Mesodermal cell (in vitro differentiated cells): ENCODE measurements around the gene PDE4A.

Experiments used
- H3K27ac ChIP-seq: 2 replicates; pipeline ENCODE4 v1.7.0; 2013; ENCODE audit warnings: mild to moderate bottlenecking, low read depth, low read length, moderate library complexity; ENCODE audit not compliant: severe bottlenecking
- H3K36me3 ChIP-seq: 2 replicates; pipeline ENCODE4 v1.7.1; 2013; ENCODE audit warnings: mild to moderate bottlenecking, low read length, moderate library complexity; ENCODE audit not compliant: control insufficient read depth, insufficient read depth
- H3K4me1 ChIP-seq: one replicate; pipeline ENCODE4 v1.7.1; 2013; ENCODE audit warnings: mild to moderate bottlenecking, low read length; ENCODE audit not compliant: insufficient read depth, control insufficient read depth, poor library complexity, severe bottlenecking
- H3K4me3 ChIP-seq: 2 replicates; pipeline ENCODE4 v1.7.0; 2013; ENCODE audit warnings: low read length, control low read depth, mild to moderate bottlenecking; ENCODE audit not compliant: insufficient read depth, poor library complexity, severe bottlenecking; ENCODE audit errors: extremely low read depth
- H3K9me3 ChIP-seq: 2 replicates; pipeline ENCODE4 v1.7.1; 2013; ENCODE audit warnings: mild to moderate bottlenecking, low read length, moderate library complexity; ENCODE audit not compliant: control insufficient read depth
- WGBS, 2 experiments: methylation state at CpG; one replicate each; pipeline ENCODE4 v1.1.5; 2013; ENCODE audit warnings: missing lambda C conversion rate in 2 of 2; ENCODE audit not compliant: insufficient coverage in 2 of 2; 5-methylcytosine and 5-hydroxymethylcytosine counted together

Gene PDE4A

DNA sequence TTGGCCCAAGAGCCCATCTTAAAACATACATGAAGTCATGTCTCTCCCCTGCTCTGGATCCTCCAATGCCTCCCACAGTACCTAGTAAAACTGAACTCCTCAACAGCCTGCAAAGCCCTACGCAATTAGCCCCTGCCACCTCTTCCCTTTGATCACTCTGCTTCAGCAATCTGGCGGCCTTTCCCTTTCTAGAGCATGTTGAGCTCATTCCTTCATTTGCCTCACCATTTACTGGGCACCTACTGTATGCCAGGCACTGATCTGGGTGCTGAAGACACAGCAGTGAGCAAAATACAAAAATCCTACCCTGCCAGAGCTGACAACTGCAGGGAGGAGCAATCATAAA lies 79.9 kb downstream of the PDE4A start:
- no peak overlapping the region for H3K27ac ChIP-seq
- H3K4me1 ChIP-seq: no peaks in the 10 kb centered on the region
- no peak overlapping the region for H3K4me3 ChIP-seq
- no peaks in the 10 kb centered on the region for H3K9me3 ChIP-seq
- 76 to 92% methylated on average over 2 of the region's 2 CpGs for WGBS, 2 experiments
- peaks cover 54% of the 10 kb centered on the region for H3K36me3 ChIP-seq

GRCh38 chr19:10501971-10502523 lies 81.7 kb downstream of the PDE4A start:
- WGBS, 2 experiments: 6 to 7% methylated on average over 28 to 35 of the region's 35 CpGs
- peak overlapping the region; percentile 67 for H3K4me3 ChIP-seq
- H3K4me1 ChIP-seq: no peaks in the 10 kb centered on the region
- peak overlapping the region; percentile 91 for H3K27ac ChIP-seq
- H3K36me3 ChIP-seq: peaks cover 35% of the 10 kb centered on the region
- no peaks in the 10 kb centered on the region for H3K9me3 ChIP-seq

GRCh38 chr19:10502524-10503001 lies 82.2 kb downstream of the PDE4A start:
- Histone ChIP-seq H3K27ac (peak overlapping the region; percentile 91), H3K4me1 (no peaks in the 10 kb centered on the region), H3K9me3 (no peaks in the 10 kb centered on the region), H3K36me3 (peaks cover 30% of the 10 kb centered on the region), H3K4me3 (peak overlapping the region; percentile 67)
- 0% methylated on average over 44 to 52 of the region's 65 CpGs for WGBS, 2 experiments

DNA sequence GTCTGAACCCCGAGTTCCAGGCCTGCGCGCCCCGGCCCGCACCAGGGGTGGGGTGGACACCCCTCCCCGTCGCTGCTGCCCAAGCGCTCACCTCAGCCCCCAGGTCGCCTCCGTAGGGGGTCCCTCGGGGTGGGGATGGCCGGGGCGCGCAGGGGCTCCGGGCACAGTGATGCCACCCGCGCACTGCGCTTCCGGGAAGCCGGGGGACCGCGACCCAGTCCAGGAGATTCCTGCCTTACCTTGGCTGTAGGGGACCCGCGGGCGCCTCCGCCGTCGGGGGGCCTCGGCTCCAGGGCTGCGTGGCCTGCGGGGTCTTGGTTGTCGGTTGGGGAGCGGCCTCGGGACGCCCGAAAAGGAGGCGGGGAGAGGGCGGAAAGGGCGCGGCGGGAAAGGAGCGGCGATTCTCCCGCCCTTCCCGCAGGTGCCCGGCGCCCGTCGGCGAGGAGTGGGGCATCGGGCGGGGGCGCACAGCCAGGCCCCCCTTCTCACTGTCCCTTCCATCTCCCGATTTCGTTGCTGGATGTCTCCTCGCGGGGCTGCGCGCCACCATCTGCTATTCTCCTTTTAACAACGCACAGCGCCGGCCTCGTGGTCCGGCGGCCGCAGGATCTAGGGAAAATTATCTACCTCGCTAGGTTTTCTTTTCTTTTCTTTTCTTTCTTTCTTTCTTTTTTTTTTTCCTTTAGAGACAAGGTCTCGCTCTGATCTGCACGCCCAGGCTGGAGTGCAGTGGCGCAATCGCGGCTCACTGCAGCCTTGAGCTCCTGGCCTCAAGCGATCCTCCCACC lies 82.9 kb downstream of the PDE4A start, which contains the start of gene KEAP1:
KEAP1 (minus strand) TSS at position 355 of the 788 bp plus-strand sequence. CDS start 3,323 bp downstream, outside the sequence.
- Histone ChIP-seq H3K36me3 (peaks cover 24% of the 10 kb centered on the region), H3K4me3 (peak within 1 kb of the TSS; percentile 67), H3K9me3 (no peaks in the 10 kb centered on the region), H3K27ac (peak within 1 kb of the TSS; percentile 91), H3K4me1 (no peaks in the 10 kb centered on the region)
- 7 to 12% methylated on average over 51 to 55 of the region's 73 CpGs for WGBS, 2 experiments

DNA sequence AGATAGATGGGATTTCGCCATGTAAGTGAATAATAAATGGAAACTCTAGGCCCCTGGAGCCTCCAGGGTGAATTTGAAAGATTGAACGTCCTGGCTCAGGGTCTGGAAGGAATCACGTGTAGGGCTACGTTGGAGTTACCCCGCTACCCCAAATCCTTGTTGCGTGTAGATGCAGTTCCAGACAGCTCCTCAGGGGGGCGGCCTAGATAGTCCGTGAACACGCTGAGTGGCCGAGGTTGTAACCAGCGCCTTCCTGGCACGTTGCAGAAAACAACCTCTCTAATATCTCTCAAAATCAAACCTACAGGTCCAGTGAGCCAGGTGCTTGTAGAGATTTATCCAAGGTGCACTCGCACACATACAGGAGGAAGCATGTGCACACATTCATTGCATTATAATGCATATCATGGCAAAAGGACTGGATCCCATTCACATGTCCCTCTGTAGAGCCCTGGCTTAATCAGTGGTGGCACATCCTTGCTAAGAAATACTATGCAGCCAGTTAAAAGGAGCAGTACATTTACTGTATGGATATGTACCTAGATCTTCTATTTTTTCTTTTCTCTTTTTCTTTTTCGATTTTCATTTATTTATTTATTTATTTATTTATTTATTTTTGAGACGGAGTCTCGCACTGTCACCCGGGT lies 85.4 kb downstream of the PDE4A start:
- WGBS, 2 experiments: 20 to 22% methylated on average over 13 to 14 of the region's 17 CpGs
- Histone ChIP-seq H3K4me3 (no peak overlapping the region), H3K36me3 (peaks cover 3% of the 10 kb centered on the region), H3K4me1 (no peaks in the 10 kb centered on the region), H3K9me3 (no peaks in the 10 kb centered on the region), H3K27ac (no peak overlapping the region)

DNA sequence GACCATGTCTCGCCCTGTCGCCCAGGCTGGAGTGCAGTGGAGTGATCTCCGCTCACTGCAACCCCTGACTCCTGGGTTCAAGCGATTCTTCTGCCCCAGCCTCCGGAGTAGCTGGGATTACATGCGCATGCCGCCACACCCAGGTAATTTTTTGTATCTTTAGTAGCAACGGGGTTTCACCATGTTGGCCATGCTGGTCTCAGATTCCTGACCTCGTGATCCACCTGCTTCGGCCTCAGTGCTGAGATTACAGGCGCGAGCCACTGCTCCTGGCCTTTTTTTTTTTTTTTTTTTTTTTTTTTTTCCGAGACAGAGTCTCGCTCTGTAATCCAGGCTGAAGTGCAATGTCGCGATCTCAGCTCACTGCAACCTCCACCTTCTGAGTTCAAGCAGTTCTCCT lies 87.7 kb downstream of the PDE4A start:
- Histone ChIP-seq H3K4me3 (no peak overlapping the region), H3K9me3 (no peaks in the 10 kb centered on the region), H3K27ac (no peak overlapping the region), H3K4me1 (no peaks in the 10 kb centered on the region), H3K36me3 (peaks cover 2% of the 10 kb centered on the region)
- 91 to 93% methylated on average over 14 to 15 of the region's 16 CpGs for WGBS, 2 experiments

DNA sequence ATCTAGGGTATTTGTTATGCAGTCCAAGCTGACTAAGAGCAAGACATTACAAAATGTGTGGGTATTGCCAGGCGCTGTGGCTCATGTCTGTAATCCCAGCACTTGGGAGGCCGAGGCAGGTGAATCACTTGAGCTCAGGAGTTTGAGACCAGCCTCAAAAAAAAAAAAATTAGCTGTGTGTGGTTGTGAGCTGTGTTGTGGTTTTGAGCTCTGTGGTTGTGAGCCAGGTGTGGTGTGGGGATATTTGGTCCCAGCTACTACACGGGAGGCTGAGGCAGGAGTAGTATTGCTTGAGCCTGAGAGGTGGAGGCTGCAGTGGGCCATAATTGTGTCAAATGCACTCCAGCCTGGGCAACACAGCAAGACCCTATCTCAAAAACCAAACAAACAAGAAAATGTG lies 88.4 kb downstream of the PDE4A start:
- no peak overlapping the region for H3K4me3 ChIP-seq
- no peak overlapping the region for H3K27ac ChIP-seq
- 81 to 100% methylated on average over 2 to 3 of the region's 3 CpGs for WGBS, 2 experiments
- peaks cover 3% of the 10 kb centered on the region for H3K36me3 ChIP-seq
- no peaks in the 10 kb centered on the region for H3K4me1 ChIP-seq
- H3K9me3 ChIP-seq: no peaks in the 10 kb centered on the region

DNA sequence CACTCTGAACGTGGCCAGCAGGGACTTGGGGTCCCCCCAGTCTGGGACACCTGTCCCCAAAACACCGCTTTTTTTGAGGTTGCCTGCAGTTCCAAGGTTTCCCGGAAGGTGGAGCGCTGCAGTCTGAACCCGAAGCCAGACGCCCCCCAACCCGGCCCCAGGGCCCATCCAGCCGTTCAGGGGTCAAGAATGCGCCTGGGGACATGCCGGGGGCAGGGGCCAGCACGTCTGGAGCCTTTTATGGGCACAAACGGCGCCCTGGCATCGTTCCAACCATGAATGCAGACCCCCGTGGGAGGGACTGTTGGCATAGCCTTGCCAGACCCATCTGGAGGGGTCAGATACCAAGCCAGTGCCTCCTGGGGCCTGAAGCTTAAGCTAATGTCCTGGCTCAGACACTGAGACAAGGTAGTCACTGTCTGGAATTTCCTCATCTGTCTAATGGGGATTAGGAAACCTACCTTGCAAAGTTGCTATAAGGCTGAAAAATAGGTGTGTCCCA lies 90.0 kb downstream of the PDE4A start:
- no peaks in the 10 kb centered on the region for H3K9me3 ChIP-seq
- no peak overlapping the region for H3K27ac ChIP-seq
- no peak overlapping the region for H3K4me3 ChIP-seq
- 14 to 23% methylated on average over 15 of the region's 15 CpGs for WGBS, 2 experiments
- H3K4me1 ChIP-seq: no peaks in the 10 kb centered on the region
- H3K36me3 ChIP-seq: peaks cover 3% of the 10 kb centered on the region

- peaks cover 7% of the 10 kb centered on the region for H3K4me1 ChIP-seq
- H3K36me3 ChIP-seq: peaks cover 3% of the 10 kb centered on the region
- no peak overlapping the region for H3K4me3 ChIP-seq
- 81 to 88% methylated on average over 7 of the region's 7 CpGs for WGBS, 2 experiments
- H3K9me3 ChIP-seq: no peaks in the 10 kb centered on the region
- no peak overlapping the region for H3K27ac ChIP-seq
Observed at GRCh38 chr19:10513223-10513622, 92.9 kb downstream of the PDE4A start.

- peak overlapping the region; percentile 16 for H3K4me3 ChIP-seq
- H3K36me3 ChIP-seq: peaks cover 3% of the 10 kb centered on the region
- H3K27ac ChIP-seq: no peak overlapping the region
- peaks cover 7% of the 10 kb centered on the region for H3K4me1 ChIP-seq
- H3K9me3 ChIP-seq: no peaks in the 10 kb centered on the region
- 12% methylated on average over 73 to 99 of the region's 107 CpGs for WGBS, 2 experiments
Observed at GRCh38 chr19:10514211-10515145, 94.1 kb downstream of the PDE4A start.
